SH-SY5Y (cell line): ENCODE measurements around the gene STXBP4.

Source experiments
- GATA2 ChIP-seq: IDR thresholded peaks from 2 replicates; pipeline ENCODE4 v1.6.1; 2011; ENCODE audit warnings: mild to moderate bottlenecking, low read depth, low read length
- GATA3 ChIP-seq: IDR thresholded peaks from 2 replicates; pipeline ENCODE4 v1.6.1; 2011; ENCODE audit warnings: low read depth, mild to moderate bottlenecking, low read length, moderate library complexity

DNA sequence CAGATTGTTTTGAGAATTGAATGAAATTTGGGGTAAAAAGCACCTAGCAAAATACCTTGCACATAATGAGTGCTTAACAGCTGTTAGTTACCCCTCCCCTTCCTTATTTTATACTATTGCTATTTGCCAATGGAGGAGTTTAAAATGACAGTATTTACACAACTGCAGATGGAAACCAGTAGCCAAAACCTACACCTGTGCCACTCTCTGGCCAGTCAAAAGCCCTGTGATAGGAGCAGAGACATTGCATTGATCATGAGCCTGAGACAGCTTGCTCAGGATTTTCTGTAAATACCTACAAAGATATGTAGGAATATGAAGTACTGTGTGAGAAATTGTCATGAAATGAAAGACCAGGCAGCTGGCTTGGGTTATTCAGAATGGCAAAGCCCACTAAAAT lies 180.9 kb downstream of the STXBP4 start:
- TF ChIP-seq GATA3 (no peak), GATA2 (no peak)
